ENCODE measurements around the gene OOEP.

OOEP gene

GRCh38 chr6:73367761-73368355 lies 1.8 kb downstream of the OOEP start:
- no peak for TF ChIP-seq EGR1 (IDR thresholded peaks at IDR 0.05)
- no peak for TF ChIP-seq ZBTB7A (IDR thresholded peaks at IDR 0.05; ENCODE audit: low read depth)
- TF ChIP-seq EP300 (IDR thresholded peaks at IDR 0.05; ENCODE audit: borderline replicate concordance), result no peak
- TF ChIP-seq TCF12 (IDR thresholded peaks at IDR 0.05; ENCODE audit: low read depth), result no peak
- no peak for TF ChIP-seq NFIC (IDR thresholded peaks at IDR 0.05)
- TF ChIP-seq YY1 (IDR thresholded peaks at IDR 0.05; ENCODE audit: low read depth), result no peak
- TF ChIP-seq TEAD4 (IDR thresholded peaks at IDR 0.05), result no peak
- TF ChIP-seq CREB1 (IDR thresholded peaks at IDR 0.05; ENCODE audit: low read depth), result no peak
- TF ChIP-seq, protein P1, sequence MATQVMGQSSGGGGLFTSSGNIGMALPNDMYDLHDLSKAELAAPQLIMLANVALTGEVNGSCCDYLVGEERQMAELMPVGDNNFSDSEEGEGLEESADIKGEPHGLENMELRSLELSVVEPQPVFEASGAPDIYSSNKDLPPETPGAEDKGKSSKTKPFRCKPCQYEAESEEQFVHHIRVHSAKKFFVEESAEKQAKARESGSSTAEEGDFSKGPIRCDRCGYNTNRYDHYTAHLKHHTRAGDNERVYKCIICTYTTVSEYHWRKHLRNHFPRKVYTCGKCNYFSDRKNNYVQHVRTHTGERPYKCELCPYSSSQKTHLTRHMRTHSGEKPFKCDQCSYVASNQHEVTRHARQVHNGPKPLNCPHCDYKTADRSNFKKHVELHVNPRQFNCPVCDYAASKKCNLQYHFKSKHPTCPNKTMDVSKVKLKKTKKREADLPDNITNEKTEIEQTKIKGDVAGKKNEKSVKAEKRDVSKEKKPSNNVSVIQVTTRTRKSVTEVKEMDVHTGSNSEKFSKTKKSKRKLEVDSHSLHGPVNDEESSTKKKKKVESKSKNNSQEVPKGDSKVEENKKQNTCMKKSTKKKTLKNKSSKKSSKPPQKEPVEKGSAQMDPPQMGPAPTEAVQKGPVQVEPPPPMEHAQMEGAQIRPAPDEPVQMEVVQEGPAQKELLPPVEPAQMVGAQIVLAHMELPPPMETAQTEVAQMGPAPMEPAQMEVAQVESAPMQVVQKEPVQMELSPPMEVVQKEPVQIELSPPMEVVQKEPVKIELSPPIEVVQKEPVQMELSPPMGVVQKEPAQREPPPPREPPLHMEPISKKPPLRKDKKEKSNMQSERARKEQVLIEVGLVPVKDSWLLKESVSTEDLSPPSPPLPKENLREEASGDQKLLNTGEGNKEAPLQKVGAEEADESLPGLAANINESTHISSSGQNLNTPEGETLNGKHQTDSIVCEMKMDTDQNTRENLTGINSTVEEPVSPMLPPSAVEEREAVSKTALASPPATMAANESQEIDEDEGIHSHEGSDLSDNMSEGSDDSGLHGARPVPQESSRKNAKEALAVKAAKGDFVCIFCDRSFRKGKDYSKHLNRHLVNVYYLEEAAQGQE (IDR thresholded peaks at IDR 0.05; ENCODE audit: low read depth), result no peak
- TF ChIP-seq, protein P2, sequence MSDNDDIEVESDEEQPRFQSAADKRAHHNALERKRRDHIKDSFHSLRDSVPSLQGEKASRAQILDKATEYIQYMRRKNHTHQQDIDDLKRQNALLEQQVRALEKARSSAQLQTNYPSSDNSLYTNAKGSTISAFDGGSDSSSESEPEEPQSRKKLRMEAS (IDR thresholded peaks at IDR 0.05), result no peak

GRCh38 chr6:73364549-73364948 lies 5.1 kb downstream of the OOEP start:
- TF ChIP-seq ZBTB7A (IDR thresholded peaks at IDR 0.05; ENCODE audit: low read depth), result no peak
- TF ChIP-seq, protein P2 (IDR thresholded peaks at IDR 0.05), result no peak
- no peak for TF ChIP-seq EGR1 (IDR thresholded peaks at IDR 0.05)
- TF ChIP-seq NFIC (IDR thresholded peaks at IDR 0.05), result no peak
- TF ChIP-seq CEBPB (IDR thresholded peaks at IDR 0.05), result no peak

DNA sequence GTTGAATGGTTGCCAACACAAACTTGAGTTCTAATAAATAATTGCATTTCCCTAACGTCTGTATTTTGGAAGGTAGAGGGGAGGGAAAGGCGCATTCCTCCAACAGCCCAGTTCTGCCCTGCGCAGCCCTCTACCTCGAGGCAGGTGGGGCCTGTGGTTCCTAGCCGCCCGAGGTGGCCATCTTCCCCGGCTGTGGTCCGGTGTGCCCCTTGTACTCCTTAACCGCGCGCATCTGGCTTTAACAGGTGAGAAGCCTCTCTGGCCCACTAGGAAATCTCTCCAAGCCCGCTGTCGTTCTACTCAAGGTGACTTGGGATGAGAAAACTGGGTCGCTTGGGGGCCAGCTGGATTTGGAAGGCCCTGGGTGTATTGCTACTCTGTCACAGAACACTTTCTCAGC lies 5.6 kb downstream of the OOEP start:
- TF ChIP-seq, protein P1 (IDR thresholded peaks at IDR 0.05; ENCODE audit: low read depth), result no peak
- TF ChIP-seq EGR1 (IDR thresholded peaks at IDR 0.05) (no peak), YY1 (IDR thresholded peaks at IDR 0.05; ENCODE audit: low read depth) (no peak)

DNA sequence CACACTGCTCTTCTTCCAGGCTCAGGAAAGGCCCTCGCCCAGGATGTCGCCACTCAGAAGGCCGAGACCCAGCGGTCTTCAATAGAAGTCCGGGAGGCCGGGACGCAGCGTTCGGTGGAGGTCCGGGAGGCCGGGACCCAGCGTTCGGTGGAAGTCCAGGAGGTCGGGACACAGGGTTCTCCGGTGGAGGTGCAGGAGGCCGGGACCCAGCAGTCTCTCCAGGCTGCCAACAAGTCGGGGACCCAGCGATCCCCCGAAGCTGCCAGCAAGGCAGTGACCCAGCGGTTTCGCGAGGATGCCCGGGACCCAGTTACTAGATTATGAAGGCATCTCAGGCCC lies 6.2 kb downstream of the OOEP start:
- TF ChIP-seq FOXM1 (IDR thresholded peaks at IDR 0.05; ENCODE audit: borderline replicate concordance, low read depth) (no peak), CEBPB (IDR thresholded peaks at IDR 0.05) (no peak), RAD21 (IDR thresholded peaks at IDR 0.05; ENCODE audit: low read depth) (no peak), ZBTB7A (IDR thresholded peaks at IDR 0.05; ENCODE audit: low read depth) (no peak), CREB1 (IDR thresholded peaks at IDR 0.05; ENCODE audit: low read depth) (no peak), NFIC (IDR thresholded peaks at IDR 0.05) (no peak), TAF1 (IDR thresholded peaks at IDR 0.05; ENCODE audit: low read depth) (no peak), TEAD4 (IDR thresholded peaks at IDR 0.05) (no peak), EGR1 (IDR thresholded peaks at IDR 0.05) (no peak)
- TF ChIP-seq, protein P1 (IDR thresholded peaks at IDR 0.05; ENCODE audit: low read depth), result no peak
- TF ChIP-seq, protein P2 (IDR thresholded peaks at IDR 0.05), result no peak
- TF ChIP-seq, protein P3, sequence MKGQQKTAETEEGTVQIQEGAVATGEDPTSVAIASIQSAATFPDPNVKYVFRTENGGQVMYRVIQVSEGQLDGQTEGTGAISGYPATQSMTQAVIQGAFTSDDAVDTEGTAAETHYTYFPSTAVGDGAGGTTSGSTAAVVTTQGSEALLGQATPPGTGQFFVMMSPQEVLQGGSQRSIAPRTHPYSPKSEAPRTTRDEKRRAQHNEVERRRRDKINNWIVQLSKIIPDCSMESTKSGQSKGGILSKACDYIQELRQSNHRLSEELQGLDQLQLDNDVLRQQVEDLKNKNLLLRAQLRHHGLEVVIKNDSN (IDR thresholded peaks at IDR 0.05), result no peak

DNA sequence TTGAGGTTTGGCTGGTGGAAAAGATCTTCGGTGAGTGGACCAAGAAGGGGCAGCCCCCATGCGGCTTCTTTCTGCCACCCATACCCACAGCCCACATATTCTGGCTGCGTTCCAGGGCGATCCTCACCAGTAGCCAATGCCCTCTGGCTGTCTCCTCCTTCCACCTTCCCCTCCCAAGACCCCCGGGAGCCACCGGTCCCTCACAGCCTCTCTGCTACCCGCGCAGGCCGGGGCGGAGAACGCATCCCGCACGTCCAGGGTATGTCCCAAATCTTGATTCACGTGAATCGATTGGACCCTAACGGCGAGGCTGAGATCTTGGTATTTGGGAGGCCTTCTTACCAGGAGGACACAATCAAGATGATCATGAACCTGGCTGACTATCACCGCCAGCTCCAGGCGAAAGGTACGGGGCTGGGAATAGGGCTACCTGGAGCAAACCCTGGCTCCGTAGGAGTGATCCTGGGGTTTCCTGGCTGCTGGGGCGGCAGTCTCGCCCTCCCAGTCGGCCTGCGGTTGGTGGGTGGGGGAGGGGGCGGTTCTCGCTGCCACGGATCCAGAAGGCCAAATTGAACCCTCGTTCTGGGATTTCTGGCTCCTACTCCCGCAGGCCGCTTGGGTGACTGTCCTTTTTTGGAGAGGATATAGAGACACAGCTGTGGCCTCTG lies 6.7 kb downstream of the OOEP start:
- TF ChIP-seq FOXM1 (IDR thresholded peaks at IDR 0.05; ENCODE audit: borderline replicate concordance, low read depth) (no peak), RAD21 (IDR thresholded peaks at IDR 0.05; ENCODE audit: low read depth) (no peak)
- TF ChIP-seq, protein P1 (IDR thresholded peaks at IDR 0.05; ENCODE audit: low read depth), result no peak

Data from Ishikawa (cell line).